BE2C (cell line): ENCODE measurements around the gene KIF24.

Experiments
- DNase-seq: peaks from one replicate; pipeline ENCODE4 v3.0.0-alpha.2; 2020
- H3K27me3 ChIP-seq: fragments of 250-450 bp; sonication (Bioruptor Pico); 2 replicates; pipeline ENCODE4 v1.5.1; 2020; ENCODE audit warnings: mild to moderate bottlenecking
- H3K36me3 ChIP-seq: fragments of 250-450 bp; sonication (Bioruptor Pico); 2 replicates; pipeline ENCODE4 v1.5.1; 2020; ENCODE audit warnings: mild to moderate bottlenecking
- H3K4me1 ChIP-seq: fragments of 250-450 bp; sonication (Bioruptor Pico); 2 replicates; pipeline ENCODE4 v1.5.1; 2020
- H3K4me3 ChIP-seq: 2 replicates; pipeline ENCODE4 v1.5.1; 2011; ENCODE audit warnings: low read depth, low read length
- H3K9me3 ChIP-seq: fragments of 250-450 bp; sonication (Bioruptor Pico); 2 replicates; pipeline ENCODE4 v1.5.1; 2020
- CTCF ChIP-seq: IDR thresholded peaks from 2 replicates; pipeline ENCODE4 v1.5.1; 2012; ENCODE audit warnings: mild to moderate bottlenecking, low read depth, low read length

KIF24 gene

GRCh38 chr9:34337403-34337802 lies 8.3 kb upstream of the KIF24 start:
- TF ChIP-seq CTCF: peak; percentile 36
- H3K9me3 ChIP-seq: no peaks in the 10 kb centered on the region
- no peaks in the 10 kb centered on the region for H3K4me1 ChIP-seq
- no peak for DNase-seq
- H3K4me3 ChIP-seq: no peak overlapping the region
- H3K27me3 ChIP-seq: no peaks in the 10 kb centered on the region
- no peaks in the 10 kb centered on the region; the same call in none of the 2 replicates for H3K36me3 ChIP-seq

GRCh38 chr9:34335376-34335775 lies 6.3 kb upstream of the KIF24 start:
- no peaks in the 10 kb centered on the region for H3K4me1 ChIP-seq
- no peak for DNase-seq
- H3K27me3 ChIP-seq: no peaks in the 10 kb centered on the region
- no peaks in the 10 kb centered on the region for H3K9me3 ChIP-seq
- no peak overlapping the region for H3K4me3 ChIP-seq
- H3K36me3 ChIP-seq: no peaks in the 10 kb centered on the region; the same call in none of the 2 replicates
- TF ChIP-seq CTCF: no peak

GRCh38 chr9:34334916-34335315 lies 5.8 kb upstream of the KIF24 start:
- Histone ChIP-seq H3K4me1 (no peaks in the 10 kb centered on the region), H3K36me3 (no peaks in the 10 kb centered on the region; the same call in 1 of the 2 replicates), H3K4me3 (no peak overlapping the region), H3K9me3 (no peaks in the 10 kb centered on the region), H3K27me3 (no peaks in the 10 kb centered on the region)
- TF ChIP-seq CTCF: no peak
- DNase-seq: no peak

GRCh38 chr9:34334337-34334824 lies 5.3 kb upstream of the KIF24 start:
- Histone ChIP-seq H3K4me3 (no peak overlapping the region), H3K36me3 (no peaks in the 10 kb centered on the region; the same call in 1 of the 2 replicates), H3K27me3 (no peaks in the 10 kb centered on the region), H3K9me3 (no peaks in the 10 kb centered on the region), H3K4me1 (no peaks in the 10 kb centered on the region)
- TF ChIP-seq CTCF: no peak
- DNase-seq: no peak

GRCh38 chr9:34333836-34334235 lies 4.8 kb upstream of the KIF24 start:
- Histone ChIP-seq H3K4me1 (no peaks in the 10 kb centered on the region), H3K27me3 (no peaks in the 10 kb centered on the region), H3K36me3 (no peaks in the 10 kb centered on the region; the same call in 1 of the 2 replicates), H3K9me3 (no peaks in the 10 kb centered on the region), H3K4me3 (no peak overlapping the region)
- no peak for TF ChIP-seq CTCF
- no peak for DNase-seq

- DNase-seq: no peak
- TF ChIP-seq CTCF: peak; percentile 80
- no peaks in the 10 kb centered on the region for H3K36me3 ChIP-seq
- no peaks in the 10 kb centered on the region for H3K4me1 ChIP-seq
- no peak overlapping the region for H3K4me3 ChIP-seq
- no peaks in the 10 kb centered on the region for H3K9me3 ChIP-seq
- no peaks in the 10 kb centered on the region for H3K27me3 ChIP-seq
These were observed 3.3 kb upstream of the KIF24 start for GRCh38 chr9:34332076-34332964.
